Glomerular visceral epithelial cell (primary cell): ENCODE results near the gene FOXA2.

ENCODE experiments used
- DNase-seq: peaks from one replicate; pipeline ENCODE4 v3.0.0-alpha.2; 2016; ENCODE audit errors: extremely low spot score

FOXA2 gene

DNA sequence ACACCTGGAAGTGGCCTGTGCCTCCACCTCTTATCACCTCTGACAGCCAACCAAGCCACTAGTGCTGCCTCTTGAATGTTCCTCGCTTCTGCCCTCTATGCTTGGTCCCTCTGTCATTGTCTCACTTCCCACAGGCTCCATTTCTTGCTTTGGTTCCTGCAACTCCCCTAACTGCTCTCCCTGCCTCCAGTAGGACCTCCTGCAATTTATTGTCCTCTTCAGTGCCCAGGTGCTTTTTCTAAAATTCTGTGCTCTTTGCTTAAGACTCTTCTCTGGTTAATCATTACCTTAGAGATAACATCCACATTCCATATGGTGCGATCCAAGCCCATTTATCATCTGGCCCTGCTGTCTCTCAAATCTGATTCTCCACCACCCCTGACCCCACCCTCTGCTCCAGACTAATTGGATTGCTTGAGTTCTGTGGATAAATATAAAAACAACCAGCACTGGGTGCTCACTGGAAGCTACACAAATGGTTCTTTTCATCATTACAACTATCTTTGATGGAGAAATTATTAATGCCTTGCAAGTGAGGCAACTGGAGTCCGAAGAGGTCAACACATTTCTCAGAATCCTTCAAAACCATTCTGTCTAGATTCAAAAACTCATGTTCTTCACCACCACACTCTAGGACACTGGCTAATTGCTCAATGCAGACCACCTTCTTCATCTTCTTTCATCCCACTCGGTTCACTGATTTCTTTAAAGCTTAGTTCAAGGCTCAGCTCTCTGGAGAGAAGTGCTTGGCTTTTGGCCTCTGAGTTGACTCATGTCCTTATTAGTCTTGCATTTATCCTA, 47.2 kb downstream of the FOXA2 start:
- no peak for DNase-seq

DNA sequence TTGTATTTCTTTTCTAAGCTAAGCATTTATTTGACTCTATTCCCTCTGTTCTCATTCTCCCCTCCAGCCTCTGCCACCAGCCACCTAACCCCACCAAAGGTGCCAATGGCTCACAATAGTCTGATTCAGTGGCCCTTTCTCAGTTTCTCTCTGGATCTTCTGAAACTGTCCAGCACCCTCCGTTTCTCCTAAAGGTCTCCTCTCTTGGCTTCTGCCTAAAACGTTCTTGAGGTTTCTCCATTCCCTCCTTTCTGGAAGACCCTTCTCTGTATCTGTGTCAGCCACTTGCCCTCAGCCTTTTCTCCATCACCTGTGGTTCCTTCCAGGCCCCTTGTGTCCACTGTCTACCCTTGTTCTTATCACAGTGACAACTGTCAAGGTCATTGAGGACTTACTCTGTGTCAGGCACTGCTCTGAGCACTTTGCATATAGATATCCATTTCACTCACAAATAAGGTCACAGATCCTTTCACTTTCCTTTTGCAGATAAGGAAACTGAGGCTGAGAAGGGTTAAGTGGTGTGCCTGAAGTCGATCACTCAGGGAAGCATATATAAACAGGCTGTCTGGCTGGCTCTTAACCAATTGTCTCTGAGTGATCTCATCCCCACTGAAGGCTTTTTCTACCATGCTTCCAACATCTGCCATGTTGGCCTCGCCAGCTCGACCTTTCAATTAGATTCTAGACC, 48.1 kb downstream of the FOXA2 start:
- no peak for DNase-seq

DNA sequence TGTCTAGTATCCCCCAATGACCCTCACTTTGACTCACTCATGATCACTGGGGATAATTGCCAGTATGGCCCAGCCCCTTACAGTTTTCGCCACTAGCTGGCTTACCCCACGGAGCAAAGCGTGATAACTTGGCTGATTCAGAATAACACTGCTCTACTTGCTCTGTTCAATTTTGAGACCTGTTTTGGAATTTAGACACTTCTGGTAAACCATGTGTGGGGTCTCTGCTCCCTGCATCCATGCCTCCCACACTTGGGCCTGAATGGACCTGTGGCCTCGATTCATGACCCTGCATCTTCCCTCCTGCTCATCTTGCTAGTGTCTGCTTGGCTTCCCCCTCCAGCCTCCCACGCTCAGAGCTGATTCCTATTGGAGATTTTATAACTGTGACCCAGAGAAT, 48.9 kb downstream of the FOXA2 start:
- DNase-seq, result no peak

DNA sequence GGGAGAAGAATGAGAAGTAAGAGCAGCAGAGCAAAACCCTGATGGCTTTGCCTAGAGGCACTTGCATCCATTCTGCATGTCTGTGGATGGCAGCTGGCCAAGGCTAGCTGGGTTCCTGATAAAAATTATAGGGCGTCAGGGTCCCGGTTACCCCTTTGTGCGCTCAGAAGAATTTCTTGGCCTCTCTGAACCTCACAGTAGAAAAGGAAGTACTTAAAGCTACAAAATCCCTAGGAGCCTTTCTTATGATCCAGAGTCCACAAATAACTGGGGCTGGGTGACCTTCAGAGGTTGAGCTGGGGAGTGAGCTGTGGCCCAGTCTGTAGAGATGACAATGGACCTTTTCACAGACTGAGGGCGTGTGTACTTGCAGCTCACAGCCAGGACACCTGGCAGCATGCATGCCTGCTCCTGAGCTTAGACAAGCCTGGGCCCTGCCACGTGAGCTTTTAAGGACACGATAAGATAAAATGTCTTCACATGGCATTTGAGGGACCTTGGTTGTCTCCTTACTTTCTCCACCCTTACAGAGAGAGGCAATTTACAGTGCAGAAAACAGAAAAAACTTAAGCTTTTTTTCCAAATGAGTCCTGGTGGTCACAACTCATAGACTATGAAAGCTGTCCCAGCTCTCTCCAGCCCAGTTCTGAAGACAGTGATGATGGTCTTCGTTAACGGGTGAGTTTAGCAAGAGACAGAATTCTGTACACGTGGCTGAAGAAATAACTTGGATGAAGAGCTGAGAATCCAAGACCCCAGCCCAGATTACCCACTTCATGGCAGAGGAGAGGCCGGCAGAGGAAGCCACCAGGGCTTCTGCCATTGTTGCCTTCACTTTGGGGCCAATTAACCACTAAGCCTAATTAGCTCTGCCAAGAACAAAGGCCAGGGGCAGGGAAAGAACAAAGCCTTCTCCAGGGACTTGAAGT, 50.3 kb downstream of the FOXA2 start:
- DNase-seq, result no peak

DNA sequence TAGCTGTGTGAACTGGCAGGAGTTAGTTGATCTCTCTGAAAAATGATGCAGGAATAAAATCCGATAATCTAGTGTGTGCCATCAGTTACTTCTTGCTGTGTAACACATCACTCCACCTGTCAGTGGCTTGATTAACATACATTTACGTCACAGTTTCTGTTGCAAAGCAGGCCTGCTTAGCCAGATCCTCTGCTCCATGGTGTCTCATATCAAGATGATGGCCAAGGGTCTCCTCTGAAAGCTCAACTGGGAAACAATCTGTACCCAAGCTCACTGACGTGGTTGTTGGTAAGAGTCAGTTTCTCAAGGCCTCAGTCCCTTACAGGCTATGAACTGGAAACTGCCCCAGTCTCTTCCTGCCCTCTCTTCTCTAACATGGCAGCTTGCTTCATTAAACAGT, 51.8 kb downstream of the FOXA2 start:
- no peak for DNase-seq

DNA sequence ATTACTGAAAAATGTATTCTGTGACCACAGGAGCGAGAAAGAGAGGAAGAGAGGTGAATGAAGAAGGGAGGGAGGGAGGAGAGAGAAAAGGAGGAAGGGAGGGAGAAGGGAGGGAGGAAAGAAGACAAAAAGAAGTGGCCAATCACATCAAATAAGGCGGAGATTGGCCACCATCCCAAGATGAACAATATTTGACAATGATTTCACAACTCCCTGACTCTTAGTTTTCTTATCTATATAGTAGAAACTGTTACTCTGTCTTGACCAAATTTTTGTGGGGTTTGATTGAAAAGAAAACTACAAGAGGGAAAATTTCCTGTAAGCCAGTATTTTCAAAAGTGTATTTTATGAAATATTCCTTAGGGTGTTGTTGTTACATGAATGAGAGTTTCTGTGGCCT, 52.6 kb downstream of the FOXA2 start:
- DNase-seq, result no peak

DNA sequence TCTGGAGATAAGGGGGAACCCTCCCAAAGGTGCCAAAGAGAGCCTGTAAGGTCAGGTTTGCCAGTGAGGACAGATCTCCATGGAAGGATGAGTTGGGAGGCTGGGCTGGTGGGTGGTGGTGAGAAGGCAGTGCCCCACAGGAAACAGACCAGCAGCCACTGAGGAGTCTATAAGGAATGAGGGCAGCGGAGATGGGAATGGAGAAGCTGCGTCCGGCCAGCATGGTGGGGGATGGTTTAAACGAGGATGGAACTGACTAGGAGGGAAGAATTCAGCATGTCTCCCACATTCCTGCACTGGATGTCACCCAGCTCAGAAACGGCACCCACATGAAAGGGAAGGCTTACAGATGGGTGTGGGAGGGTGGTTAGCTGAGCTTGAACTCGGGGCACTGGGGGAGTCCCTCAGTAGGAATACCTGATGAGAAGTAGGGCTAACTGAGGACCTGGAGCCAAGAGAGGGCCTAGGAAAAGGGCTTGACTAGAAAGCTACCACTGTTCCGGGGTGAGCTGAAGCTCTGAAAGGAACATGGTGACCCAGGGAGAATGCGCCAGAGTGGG, 53.2 kb downstream of the FOXA2 start:
- DNase-seq, result no peak
